ENCODE data around the gene RAPGEF1.

RAPGEF1 gene

DNA sequence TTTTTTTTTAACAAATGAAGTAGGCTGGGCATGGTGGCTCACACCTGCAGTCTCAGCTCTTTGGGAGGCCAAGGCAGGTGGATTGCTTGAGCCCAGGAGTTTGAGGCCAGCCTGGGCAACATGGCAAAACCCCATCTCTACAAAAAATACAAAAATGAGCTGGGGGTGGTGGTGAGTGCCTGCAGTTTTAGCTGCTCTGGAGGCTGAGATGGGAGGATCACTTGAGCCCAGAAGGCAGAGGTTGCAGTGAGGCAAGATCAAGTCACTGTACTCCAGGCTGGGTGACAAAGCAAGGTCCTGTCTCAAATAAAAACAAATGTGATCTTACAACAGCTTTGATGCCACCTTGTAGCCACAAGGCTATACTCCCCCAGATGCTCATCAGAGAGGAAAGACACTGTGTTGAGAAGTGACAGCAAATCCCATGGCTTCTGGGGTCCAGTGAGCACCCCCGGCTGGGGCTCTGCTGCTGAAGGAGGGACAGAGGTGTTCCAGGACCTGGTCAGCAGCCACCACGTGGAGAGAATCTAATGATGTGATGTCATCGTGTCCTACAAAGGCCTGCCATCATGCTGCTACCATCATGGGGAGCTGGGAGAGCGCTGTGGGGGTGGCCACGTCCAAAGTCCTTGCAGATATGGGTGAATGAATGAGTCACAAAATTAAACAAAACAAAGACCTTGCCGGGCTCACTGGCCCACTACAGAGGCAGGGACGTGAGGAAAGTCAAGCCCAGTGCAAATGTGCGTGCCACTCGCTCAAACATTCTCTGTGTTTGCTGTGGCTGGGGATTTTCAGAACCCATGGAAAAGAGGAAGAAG, 133.9 kb downstream of the RAPGEF1 start:
- peak in 1 of 2 donors; percentile 49 for DNase-seq

DNA sequence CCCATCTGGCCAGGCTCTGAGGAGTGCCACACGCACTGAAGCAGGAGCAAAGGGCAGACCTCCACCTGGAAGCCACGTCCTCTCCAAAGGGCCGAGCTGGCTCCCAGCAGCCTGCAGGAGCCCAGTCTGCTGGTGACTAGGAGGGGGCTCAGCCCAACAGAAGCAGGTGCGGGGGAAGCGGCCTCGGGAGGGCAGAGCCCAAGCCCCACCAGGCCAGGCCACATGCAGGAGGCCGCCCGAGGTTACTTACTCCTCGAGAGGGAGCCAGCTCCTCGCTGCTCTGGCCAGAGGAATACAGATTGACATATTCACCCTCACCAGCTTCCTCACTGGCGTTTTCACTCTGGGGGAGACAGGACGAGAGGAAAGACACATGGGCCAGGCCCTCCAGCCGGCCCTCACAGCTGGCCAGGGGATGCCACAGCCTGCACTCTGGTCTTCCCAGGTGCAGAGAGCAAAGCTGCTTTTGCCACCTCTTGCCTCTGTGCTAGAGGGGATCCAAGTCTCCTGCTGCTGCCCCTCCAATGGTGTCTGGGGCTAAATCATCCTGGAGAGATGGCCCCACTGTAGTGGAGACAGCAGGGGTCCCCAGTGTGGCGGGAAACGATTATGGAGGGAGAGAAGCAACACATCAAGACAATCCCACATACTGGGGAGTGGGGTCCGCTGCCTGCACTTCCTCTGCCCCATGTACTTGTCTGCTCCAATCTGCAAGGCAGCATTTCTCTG, 136.0 kb downstream of the RAPGEF1 start:
- no peak for DNase-seq

DNA sequence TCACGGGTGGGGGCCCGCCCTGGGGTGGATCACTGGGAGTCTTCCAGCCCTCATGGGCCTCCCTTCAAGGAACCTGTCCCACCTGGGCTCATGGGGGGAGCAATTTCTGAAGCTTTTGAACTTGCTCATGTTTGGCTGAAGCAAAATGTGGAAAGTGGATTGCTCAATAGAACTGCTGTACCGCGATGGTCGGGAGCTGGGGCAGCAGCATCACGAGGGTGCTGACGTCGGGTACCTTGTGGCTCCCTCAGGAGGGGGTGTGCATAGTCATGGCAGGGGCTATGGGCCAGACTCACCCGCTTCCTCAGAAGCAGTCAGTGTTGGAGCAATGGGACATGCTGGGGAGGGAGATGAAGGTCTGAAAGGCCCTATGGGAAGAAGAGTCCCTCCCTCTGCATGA, 136.7 kb downstream of the RAPGEF1 start:
- peak; percentile 65 to 86 for DNase-seq

DNA sequence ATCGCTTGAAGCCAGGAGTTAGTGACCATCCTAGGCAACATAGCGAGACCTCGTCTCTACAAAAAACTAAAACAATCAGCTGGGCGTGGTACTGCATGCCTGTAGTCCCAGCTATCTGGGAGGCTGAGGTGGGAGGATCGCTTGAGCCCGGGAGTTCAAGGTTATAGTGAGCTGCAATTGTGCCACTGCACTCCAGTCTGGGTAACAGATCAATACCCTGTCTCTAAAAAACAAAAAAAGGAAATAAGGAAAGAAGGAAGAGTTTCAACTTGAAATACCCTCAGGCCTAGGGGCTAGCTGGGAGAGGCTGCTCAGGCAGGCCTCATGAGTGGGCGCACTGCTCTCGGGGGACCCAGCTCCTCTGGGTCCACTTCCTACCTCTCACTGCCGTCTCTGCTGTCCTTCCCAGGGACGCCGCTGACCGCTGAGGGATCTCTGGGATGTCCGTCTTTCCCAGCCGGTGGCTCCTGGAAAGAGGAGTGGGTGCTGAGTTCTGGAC, 138.1 kb downstream of the RAPGEF1 start:
- no peak for DNase-seq

DNA sequence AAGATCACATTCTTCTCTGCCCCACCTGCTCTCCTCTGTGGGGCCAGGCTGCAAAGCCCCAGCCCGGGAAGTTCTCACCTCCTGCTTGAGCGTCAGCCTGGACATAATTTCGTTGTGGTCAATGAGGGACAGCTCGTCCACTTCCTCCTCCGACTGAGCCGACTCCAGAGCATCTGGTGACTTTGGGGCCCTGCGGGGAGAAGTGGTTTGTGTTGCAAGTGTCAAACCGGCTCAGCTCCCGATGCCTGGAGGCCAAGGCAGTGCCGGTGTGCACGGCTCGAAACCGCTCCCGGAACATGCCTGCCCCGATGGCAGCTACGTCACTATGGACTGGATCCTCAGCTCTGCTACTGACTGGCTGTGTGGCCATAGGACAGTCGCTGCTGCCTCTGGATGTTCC, 141.8 kb downstream of the RAPGEF1 start:
- peak; percentile 95 to 97 for DNase-seq

DNA sequence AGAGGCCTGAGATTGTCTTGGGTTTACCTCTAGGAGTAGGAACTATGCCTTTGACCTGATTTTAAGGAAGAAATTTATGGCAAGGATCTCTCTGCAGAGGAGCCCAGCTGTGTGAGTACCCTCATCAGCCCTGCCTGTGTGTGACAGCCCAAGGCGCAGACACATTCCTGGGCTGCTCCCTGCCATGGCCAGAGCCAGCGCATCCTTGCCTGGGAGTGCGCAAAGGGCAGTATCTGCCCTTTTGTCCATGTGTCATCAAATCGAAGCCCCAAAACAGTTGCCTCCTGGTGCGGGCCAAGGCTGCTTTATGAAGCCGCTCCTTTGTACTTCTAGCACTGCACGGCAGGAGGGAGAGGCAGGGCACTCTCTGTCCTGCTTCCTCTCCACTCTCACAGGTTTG, 142.6 kb downstream of the RAPGEF1 start:
- DNase-seq: no peak

DNA sequence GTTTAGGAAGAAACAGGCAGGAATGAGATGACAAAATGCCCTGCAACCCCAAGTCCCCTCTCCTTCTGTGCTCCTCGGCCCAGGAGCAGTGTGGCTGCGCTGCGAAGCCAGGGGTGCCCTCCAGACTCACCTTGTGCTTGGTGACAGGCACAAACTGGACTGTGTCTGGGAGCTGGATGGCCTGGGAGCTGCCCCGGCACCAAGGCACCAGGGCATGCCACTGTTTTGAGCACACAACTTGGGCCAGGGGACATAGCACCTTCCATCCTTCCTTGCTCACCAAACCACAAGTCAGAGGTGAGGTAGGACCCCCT, 143.5 kb downstream of the RAPGEF1 start:
- no peak for DNase-seq

DNA sequence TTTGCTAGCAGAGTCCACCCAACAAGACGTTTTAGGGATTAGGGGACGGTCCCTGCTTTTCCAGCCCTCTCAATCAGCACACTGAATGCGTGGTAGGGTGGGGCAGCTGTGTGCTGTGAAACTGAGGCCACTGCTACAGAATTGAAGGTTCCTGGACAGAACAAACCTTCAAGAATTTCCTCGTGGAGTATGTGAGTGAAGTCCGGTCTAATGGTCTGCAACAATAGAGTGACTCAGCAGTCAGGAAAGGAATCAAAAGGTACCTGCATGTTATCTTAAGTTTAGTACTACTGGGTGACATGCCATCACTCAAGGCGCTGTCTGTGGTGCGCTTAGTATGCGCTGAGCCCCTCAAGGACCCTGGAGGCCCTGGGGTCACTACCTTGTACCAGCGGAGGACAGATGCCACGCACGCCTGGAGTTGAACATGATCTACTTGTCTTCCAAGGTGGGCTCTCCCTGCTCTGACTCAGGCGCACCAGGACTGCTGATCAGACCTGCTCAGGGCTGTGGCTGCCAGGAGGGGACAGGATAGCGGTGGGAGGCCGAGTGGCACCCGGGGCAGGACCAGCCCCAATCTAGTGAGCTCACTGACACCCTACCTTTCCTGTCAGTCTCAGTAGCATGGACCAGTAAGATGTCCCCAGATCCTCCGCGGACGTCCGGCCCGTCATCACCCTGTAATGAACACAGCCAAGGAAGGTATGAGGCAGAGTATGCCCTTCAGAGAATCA, 144.0 kb downstream of the RAPGEF1 start:
- no peak for DNase-seq

DNA sequence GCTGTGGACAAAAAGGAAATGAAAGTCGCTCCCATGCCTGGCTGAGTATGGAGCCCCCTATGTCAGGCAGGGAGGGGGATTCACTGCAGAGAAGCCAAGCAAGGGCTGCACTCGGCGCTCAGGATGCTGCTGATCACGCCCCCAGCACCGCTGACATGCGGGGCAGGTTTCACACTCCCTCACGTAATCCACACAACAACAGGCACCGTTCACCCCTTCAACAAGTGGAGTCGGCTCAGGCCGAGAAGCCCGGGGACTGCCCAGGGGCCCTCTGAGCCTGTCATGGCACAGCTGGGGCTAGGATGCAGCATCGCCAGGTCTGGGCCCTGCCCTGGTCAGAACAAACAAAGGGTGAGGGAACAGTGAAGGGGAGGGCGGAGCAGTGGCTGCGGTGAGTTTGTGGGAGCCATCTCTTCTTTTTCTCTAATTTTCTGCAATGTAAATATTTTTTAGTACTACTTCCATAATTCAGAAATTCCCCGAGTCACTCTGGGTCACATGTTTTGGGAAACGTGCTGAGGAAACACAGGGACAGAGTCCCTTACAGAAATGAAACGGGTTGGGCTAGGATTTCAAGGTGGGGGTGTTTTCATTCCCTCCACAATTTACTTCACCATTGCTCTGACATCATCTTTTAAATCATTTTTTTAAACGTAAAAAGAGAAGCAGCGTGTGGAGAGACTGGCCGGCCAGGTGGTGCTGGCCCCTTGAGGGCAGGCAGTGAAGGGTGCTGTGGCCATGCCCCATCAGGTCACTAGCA, 144.8 kb downstream of the RAPGEF1 start:
- peak; percentile 50 to 71 for DNase-seq

DNA sequence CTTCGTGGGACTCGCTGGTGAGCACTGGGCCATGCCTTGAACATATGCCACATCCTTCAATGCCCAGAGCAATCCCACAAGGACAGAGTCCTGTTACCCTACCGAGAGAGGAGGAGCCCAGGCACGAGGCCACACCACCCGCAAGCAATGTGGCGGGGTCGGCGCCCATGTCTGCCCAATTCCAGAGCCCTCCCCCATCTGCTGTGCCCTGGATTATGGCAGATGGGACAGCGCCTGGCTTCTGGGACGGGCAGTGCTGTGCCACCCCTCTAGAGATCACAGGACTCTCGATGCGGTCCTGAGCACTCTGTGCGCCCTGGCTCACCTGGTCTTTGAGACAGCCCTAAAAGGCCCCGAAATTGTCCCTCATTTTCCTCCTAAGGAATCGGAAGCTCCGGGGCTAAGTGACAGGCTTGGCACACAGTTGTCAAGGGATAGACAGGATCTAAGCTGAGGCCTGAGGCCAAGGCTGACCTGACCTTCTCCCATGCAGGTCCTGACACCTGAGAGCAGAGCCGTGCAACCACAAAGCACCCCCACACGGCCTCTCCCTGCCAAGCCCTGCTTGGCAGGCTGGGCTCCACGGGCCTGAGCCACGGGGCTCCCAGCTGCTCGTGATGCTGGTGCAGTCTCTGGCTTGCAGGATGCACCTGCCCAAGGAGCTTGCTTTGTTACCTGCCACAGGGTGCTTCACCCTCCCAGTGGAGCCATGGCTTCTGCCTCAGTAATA, 145.8 kb downstream of the RAPGEF1 start:
- no peak for DNase-seq

DNA sequence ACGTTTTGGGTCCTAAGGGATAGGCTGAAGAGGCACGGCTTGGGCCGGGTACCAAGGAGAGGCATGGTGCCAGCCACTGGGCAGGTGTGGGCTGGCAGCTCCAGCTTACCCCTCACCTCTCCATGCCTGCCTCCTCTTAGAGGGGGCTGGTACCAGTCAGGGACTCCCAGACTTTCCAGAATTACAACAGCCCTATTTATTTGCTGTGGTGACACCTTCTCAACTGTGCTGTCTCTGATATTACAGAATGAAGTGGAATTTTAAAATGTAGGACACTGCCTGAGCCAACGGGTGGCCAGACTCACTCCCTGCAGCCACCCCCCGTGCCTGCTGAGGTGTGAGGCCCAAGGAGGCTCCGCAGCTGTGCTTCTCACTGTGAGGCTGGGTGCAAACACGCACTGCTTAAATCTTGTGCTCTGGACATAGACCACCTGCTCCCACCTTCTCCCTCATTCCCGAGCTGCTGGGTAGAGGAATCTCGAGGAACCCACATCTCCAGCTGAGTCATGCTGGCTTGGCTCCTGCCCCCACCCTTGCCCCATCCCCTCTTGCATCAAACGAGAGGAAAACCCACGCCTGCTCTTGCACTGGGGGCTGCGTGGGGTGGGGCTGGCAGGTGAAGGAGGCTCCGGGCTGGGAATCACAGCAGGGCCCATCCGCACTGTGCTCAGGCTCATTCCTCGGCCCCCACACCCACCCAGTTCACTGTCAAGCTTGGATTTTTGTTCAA, 146.6 kb downstream of the RAPGEF1 start:
- DNase-seq: peak in 1 of 2 donors; percentile 72

DNA sequence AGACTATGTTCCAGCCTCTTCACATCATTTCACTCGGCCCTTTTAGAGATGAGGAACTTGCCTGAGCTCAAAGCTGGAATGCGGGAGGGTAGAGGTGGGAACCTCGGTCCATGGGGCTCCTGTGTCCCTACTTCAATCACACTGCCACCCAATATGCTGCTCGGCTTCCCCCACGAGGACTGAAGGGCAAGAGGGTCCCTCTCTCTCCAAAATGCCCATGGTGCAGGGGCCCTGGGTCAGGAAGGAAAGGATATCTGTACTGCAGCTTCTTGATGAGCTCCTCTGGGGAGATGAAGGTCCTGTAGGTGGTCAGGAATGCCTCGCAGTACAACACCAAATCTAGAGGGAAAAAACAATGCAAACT, 148.0 kb downstream of the RAPGEF1 start:
- DNase-seq: no peak

DNA sequence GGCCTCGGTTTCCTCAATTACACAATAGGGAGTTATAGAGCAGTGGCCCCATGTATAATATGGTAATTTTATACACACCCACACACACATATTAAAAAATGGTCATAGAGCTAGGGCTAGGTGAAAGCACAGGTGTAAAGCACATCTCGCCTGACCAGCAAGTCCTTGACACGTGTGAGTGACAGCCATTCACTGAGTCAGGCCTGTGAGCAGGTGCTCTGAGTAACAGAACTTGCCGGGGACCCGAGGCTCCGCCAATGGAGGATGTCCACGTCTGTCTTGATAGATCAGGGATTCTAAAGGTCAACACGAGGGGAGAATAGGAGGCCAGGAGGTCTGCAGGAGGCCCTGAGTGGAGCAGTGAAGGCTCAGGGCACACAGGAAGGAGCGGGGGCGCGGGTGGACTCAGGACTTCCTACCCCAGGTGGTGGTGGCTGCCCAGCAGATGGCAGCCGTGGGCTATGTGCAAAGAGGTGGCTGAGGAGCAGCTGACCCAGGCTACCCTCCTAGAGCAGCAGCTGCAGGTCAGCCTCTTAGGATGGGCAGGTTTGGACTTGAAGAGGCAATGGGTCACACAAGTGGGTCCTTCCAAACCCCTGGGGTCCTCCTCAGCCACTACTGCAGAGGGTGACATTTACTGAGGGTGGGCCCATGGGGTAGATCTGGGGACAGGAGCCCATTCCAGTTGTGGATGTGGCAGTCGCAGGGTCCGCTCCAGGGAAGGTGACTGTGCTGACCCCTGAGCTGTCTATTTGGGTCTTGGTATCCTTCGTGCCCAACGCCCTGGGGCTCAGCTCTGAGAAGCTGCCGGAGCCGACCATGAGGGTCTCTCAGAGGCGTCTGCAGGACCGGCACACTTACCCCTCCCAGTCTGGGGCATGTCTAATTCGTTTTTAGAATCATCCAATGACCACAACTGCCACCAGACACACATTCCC, 148.7 kb downstream of the RAPGEF1 start:
- DNase-seq: peak; percentile 76 to 81

DNA sequence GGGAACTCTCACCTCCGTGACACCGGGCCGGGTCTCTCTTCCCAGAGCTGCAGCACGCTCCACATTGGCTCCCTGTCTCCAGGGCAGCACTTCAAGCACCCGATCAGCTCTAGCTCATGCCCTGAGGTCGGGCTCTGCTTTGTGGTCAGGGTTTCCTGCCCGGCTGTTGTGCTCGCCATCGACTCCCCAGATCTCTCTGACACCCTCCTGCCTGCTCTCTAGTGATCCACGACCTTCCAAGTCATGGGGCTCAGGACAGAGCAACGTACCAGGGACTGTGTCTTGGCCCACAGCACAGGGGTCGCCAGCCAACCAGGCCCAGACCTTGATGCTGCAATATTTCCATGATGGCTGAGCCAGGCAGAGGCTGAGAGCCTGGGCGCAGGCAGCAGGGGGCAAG, 149.4 kb downstream of the RAPGEF1 start:
- no peak for DNase-seq

DNA sequence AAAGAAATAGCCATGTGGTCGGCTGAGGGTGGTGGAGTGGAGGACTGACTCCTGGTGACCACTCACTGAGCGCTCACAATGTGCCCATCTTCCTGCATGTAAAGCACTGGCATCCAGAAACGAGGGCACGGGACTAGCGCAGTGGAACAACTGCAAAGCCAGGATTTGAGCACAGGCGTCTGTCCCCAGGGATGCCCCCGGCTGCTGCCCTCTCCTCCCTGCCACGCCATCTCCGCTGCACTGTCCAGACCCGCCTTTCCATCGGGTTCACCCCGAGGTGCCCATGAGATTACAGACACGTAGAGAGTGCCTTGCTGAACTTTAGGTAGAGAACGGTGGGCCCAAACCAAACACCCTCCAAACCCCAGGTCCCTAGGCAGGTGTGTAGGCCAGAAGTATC, 149.9 kb downstream of the RAPGEF1 start:
- DNase-seq: no peak

DNA sequence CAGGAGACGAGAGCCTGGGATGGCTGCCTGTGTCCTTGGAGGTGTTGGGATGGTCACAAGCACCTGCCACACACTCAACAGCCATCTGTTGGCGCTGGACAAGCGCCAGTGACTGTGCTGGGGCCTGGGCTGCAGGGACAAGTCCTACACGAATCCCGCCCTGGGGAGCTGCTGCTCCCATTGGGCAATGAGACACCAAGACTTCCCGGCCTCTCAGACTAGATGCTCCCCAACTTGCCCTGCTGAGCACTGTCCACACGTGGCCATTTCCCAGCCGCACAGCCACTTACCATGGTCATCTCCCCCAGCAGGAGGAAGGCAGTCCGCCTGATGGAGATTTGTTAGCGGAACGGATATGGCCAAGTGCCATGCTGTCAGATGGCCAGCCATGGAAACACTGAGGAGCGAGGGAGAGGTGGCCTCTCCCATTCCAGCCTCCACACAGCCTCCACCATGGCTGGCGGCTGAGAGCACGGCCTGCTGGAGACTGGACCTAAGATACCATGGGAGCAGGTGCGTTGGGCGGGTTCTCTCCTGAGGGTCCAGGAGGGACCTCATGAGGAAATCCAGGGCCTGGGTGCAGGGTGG, 150.7 kb downstream of the RAPGEF1 start:
- no peak for DNase-seq

DNA sequence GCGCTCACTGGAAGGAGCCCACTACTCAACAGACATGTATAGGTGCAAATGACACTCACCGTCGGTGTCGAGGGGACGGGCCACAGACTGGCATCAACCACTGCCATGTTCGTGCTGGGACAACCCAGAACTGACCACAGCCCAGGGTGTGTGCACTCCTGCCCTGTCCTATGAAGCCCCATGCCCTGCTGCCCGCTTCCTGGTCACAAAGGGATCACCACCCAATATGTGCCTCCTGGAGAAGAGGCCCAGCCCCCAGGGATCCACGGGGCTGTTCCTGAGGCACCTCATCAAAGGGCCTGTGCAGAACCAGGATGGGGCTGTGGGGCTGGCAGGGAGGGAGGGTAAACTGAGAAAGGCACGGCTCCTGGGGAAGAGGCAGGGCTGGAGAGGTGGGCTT, 151.5 kb downstream of the RAPGEF1 start:
- no peak for DNase-seq

DNA sequence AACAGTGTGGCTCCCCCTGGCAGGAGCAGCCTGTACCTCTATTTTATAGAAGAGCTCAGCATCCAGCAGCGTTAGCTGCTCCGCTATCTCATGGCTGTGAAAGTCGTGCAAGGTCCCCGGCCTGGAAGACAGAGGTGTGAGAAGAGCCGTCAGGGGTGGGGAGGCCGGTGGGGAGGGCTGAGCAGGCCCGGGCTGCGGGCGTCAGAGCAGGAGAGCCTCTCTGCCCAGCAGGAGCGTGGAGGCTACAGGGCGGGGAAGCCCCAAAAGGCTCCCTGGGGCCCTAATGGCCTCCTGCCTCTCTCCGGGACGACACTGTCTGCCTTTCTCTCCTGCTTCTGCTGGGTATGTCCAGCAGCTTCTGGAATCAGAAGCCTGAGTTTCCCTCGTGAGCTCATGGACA, 152.0 kb downstream of the RAPGEF1 start:
- DNase-seq: no peak

DNA sequence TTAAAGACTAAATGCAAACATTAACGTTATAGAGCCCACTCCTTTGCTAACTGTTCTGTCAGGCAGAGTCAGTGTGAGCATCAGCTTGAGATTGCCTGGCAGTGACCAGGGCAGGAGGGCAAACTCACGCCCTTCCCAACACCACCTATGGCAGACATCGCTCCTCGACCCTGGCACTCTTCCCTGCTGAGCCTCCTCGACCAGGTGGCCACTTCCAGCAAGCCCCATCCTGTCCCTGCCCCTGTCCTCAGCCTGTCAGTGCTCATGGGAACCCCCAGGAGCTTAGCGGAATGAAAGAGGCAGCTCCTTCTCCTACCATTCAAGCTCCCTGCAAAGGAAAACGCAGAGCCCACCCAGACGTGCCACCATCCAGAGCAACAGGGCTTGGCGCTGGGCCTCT, 152.5 kb downstream of the RAPGEF1 start:
- DNase-seq: no peak

DNA sequence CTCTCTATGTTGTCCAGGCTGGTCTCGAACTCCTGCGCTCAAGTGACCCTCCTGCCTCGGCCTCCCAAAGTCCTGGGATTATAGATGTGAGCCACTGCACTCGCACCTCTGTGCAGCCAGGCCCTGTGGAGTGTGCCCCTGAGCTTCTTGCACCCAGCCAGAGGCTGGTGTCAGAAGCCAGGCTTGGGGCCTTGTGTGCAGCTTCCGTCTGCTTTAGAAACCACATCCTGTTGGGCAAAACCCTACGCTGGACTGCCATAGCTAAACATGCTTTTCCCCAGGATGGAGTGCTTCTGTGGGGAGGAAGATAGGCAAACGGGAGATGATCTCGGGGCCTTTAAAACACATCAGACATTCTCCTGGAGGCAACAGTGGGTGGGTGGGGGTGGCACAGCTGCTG, 154.5 kb downstream of the RAPGEF1 start:
- DNase-seq: peak; percentile 81 to 82

All from inflammatory macrophage (primary cell).